ENCODE data around the gene BABAM2. TPM values are rescaled to one million over a fixed set of nuclear protein-coding genes. Genes with fewer than 3 reads are reported as not detected.

The BABAM2 gene
- total and polyA plus RNA-seq, 2 of the 4 experiments (the other 2 are of a cell fraction) = 20.9 to 23.1 TPM

DNA sequence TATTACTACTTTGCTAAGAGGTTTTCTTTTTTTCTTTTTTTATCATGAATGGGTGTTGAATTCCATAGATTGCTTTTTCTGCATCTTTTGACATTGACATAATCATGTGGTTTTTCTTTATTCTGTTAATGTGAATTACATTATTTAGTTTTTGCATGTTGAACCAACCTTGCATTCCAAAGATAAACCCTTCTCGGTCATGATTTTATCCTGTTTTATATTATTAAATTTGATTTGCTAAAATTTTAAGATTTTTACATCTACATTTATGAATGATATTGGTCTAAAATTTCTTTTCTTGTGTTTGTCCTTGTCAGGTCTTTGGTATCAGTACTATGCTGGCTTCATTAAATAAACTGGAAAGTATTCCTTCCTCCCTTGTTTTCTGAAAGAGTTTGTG, 414.7 kb downstream of the BABAM2 start:
- Histone ChIP-seq H4K5ac (ENCODE audit: low read depth, low read length) (no peak overlapping the region), H3K14ac (replicated peaks; ENCODE audit: low read depth, low read length) (no peak overlapping the region), H2BK20ac (ENCODE audit: low read depth, low read length) (no peak overlapping the region), H3K27ac (ENCODE audit: insufficient read depth, low read length) (no peak overlapping the region), H3K23ac (ENCODE audit: low read depth, low read length) (no peak overlapping the region), H2BK15ac (ENCODE audit: low read depth, low read length) (no peak overlapping the region), H4K8ac (ENCODE audit: low read depth in 2 of 2, low read length in 2 of 2) (no peak overlapping the region), H3K79me1 (ENCODE audit: low read depth in 1 of 2, low read length in 2 of 2) (peaks cover 0 to 8% of the 10 kb centered on the region in 2 experiments; a peak in 1 of 4 replicates), H4K91ac (ENCODE audit: insufficient read depth, low read depth, low read length) (no peak overlapping the region), H2AK5ac (ENCODE audit: low read depth, low read length) (no peak overlapping the region), H3K18ac (ENCODE audit: low read depth, low read length) (no peak overlapping the region), H3K4me2 (ENCODE audit: low read depth, low read length) (no peak overlapping the region), H2BK5ac (ENCODE audit: low read depth, low read length, poor library complexity, severe bottlenecking) (no peak overlapping the region), H3K4ac (ENCODE audit: low read depth, low read length) (no peak overlapping the region), H3K56ac (ENCODE audit: extremely low read depth, insufficient read depth, low read length) (no peak overlapping the region), H3K36me3 (ENCODE audit: control insufficient read depth, insufficient read depth, low read length) (peaks cover 3% of the 10 kb centered on the region; the same call in 1 of the 2 replicates), H2AK9ac (replicated peaks; ENCODE audit: low read depth, low read length, poor library complexity) (no peak overlapping the region), H2BK120ac (ENCODE audit: low read depth, low read length) (no peak overlapping the region), H4K20me1 (ENCODE audit: insufficient read depth, low read length) (no peaks in the 10 kb centered on the region; the same call in 1 of the 2 replicates), H3K4me3 (ENCODE audit: insufficient read depth, low read depth, low read length) (no peak overlapping the region), H3K9me3 (ENCODE audit: control insufficient read depth, insufficient read depth, low read length) (no peaks in the 10 kb centered on the region; the same call in 1 of the 2 replicates), H3K4me1 (ENCODE audit: control insufficient read depth, insufficient read depth, low read length) (peaks cover 7% of the 10 kb centered on the region), H2AFZ (replicated peaks; ENCODE audit: low read length, poor library complexity) (no peak overlapping the region), H3K9me1 (ENCODE audit: insufficient read depth, low read length) (peaks cover 10% of the 10 kb centered on the region; the same call in 1 of the 2 replicates), H3K27me3 (ENCODE audit: control insufficient read depth, insufficient read depth, low read length) (no peaks in the 10 kb centered on the region), H3K9ac (ENCODE audit: low read depth, low read length) (no peak overlapping the region)
- DNase-seq (no peak), ATAC-seq (ENCODE audit: low read depth) (no peak)
- WGBS, 2 experiments (ENCODE audit: extremely low coverage in 2 of 2, insufficient read length in 1 of 2) = no CpG with 5 or more reads among the region's 1 CpG
- intact Hi-C loops (cut with micrococcal nuclease) = no loop called here
- POLR2A ChIA-PET (ENCODE audit: unreplicated experiment) = no interaction called here
- in situ Hi-C loops (cut with MboI; ENCODE audit: low sequenced_read_pairs) = no loop called here
- no TSS peak for BruUV-seq (replicated peaks)
- dilution Hi-C loops (cut with HindIII; ENCODE audit: low sequenced_read_pairs, unreplicated experiment) = no loop called here
- TF ChIP-seq CEBPB (IDR thresholded peaks at IDR 0.05; ENCODE audit: low read depth, low read length) (no peak), POLR2A (IDR thresholded peaks at IDR 0.05; ENCODE audit: low read depth, low read length) (no peak), RCOR1 (IDR thresholded peaks at IDR 0.05; ENCODE audit: insufficient replicate concordance, low read length) (no peak), MAZ (IDR thresholded peaks at IDR 0.05; ENCODE audit: borderline replicate concordance, low read depth, low read length) (no peak), FOS (IDR thresholded peaks at IDR 0.05; ENCODE audit: low read depth, low read length) (no peak), RAD21 (IDR thresholded peaks at IDR 0.05; ENCODE audit: low read length) (no peak), SMC3 (IDR thresholded peaks at IDR 0.05; ENCODE audit: low read depth, low read length) (no peak), RFX5 (IDR thresholded peaks at IDR 0.05; ENCODE audit: low read depth, low read length) (no peak), NFE2L2 (IDR thresholded peaks at IDR 0.05; ENCODE audit: low read depth, low read length) (no peak), CHD1 (IDR thresholded peaks at IDR 0.05; ENCODE audit: low read depth, low read length) (no peak), MAFK (IDR thresholded peaks at IDR 0.05; ENCODE audit: low read depth, low read length) (no peak), BHLHE40 (IDR thresholded peaks at IDR 0.05; ENCODE audit: low read depth, low read length) (no peak), MXI1 (IDR thresholded peaks at IDR 0.05; ENCODE audit: borderline replicate concordance, low read depth, low read length) (no peak)
- TF ChIP-seq, protein P1, sequence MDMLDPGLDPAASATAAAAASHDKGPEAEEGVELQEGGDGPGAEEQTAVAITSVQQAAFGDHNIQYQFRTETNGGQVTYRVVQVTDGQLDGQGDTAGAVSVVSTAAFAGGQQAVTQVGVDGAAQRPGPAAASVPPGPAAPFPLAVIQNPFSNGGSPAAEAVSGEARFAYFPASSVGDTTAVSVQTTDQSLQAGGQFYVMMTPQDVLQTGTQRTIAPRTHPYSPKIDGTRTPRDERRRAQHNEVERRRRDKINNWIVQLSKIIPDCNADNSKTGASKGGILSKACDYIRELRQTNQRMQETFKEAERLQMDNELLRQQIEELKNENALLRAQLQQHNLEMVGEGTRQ (IDR thresholded peaks at IDR 0.05; ENCODE audit: low read depth, low read length) = no peak
- TF ChIP-seq, protein P2, sequence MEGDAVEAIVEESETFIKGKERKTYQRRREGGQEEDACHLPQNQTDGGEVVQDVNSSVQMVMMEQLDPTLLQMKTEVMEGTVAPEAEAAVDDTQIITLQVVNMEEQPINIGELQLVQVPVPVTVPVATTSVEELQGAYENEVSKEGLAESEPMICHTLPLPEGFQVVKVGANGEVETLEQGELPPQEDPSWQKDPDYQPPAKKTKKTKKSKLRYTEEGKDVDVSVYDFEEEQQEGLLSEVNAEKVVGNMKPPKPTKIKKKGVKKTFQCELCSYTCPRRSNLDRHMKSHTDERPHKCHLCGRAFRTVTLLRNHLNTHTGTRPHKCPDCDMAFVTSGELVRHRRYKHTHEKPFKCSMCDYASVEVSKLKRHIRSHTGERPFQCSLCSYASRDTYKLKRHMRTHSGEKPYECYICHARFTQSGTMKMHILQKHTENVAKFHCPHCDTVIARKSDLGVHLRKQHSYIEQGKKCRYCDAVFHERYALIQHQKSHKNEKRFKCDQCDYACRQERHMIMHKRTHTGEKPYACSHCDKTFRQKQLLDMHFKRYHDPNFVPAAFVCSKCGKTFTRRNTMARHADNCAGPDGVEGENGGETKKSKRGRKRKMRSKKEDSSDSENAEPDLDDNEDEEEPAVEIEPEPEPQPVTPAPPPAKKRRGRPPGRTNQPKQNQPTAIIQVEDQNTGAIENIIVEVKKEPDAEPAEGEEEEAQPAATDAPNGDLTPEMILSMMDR (conservative IDR thresholded peaks at IDR 0.05; ENCODE audit: low read depth, low read length) = no peak
- TF ChIP-seq, protein P3, sequence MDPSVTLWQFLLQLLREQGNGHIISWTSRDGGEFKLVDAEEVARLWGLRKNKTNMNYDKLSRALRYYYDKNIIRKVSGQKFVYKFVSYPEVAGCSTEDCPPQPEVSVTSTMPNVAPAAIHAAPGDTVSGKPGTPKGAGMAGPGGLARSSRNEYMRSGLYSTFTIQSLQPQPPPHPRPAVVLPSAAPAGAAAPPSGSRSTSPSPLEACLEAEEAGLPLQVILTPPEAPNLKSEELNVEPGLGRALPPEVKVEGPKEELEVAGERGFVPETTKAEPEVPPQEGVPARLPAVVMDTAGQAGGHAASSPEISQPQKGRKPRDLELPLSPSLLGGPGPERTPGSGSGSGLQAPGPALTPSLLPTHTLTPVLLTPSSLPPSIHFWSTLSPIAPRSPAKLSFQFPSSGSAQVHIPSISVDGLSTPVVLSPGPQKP (IDR thresholded peaks at IDR 0.05; ENCODE audit: borderline replicate concordance, low read depth, low read length) = no peak
- CTCF ChIA-PET = no interaction called here
